Endothelial cell of umbilical vein (primary cell): ENCODE measurements around the gene MPP3.

Experiments used
- EZH2 ChIP-seq: IDR thresholded peaks from 2 replicates; pipeline ENCODE4 v1.6.1; 2012; ENCODE audit warnings: borderline replicate concordance, low read depth, mild to moderate bottlenecking, moderate library complexity, low read length, inconsistent platforms; ENCODE audit not compliant: severe bottlenecking
- POLR2A ChIP-seq: IDR thresholded peaks from 2 replicates; pipeline ENCODE4 v1.6.1; 2012; ENCODE audit warnings: low read depth, mild to moderate bottlenecking, control low read depth, low read length
- TF ChIP-seq, protein P1 (sequence below), 2 donors: IDR thresholded peaks; 1 replicate in 1 of 2; 2 replicates in 1 of 2; pipeline ENCODE4 v1.5.1; 2011; ENCODE audit warnings: low read length in 2 of 2, mild to moderate bottlenecking in 2 of 2, moderate library complexity in 2 of 2, control low read depth in 1 of 2, inconsistent platforms in 1 of 2, low read depth in 1 of 2; ENCODE audit not compliant: insufficient read depth in 1 of 2; ENCODE audit errors: extremely low read depth in 1 of 2
- TF ChIP-seq, protein P2 (sequence below): IDR thresholded peaks from 2 replicates; pipeline ENCODE4 v1.6.1; 2011; ENCODE audit not compliant: insufficient read depth, insufficient read length

DNA sequence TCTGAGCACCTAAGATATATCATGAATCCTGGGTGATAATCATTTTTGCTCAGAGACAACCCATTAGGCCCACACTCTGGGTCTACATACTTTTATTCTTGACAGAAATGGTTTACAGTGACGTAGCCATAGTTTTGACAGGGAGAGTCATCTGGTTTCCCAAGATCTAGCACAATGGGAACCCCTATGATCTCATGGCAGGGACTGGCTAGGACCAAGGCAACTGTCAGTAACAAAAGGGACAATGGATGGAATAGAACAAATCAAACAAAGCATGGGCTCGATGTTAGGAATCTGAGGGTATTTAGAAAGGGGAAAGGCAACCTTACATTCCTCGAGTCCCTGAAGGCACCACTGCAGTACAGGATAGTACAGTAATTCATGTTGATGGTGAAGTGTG, 32.2 kb downstream of the MPP3 start:
- TF ChIP-seq, protein P1, sequence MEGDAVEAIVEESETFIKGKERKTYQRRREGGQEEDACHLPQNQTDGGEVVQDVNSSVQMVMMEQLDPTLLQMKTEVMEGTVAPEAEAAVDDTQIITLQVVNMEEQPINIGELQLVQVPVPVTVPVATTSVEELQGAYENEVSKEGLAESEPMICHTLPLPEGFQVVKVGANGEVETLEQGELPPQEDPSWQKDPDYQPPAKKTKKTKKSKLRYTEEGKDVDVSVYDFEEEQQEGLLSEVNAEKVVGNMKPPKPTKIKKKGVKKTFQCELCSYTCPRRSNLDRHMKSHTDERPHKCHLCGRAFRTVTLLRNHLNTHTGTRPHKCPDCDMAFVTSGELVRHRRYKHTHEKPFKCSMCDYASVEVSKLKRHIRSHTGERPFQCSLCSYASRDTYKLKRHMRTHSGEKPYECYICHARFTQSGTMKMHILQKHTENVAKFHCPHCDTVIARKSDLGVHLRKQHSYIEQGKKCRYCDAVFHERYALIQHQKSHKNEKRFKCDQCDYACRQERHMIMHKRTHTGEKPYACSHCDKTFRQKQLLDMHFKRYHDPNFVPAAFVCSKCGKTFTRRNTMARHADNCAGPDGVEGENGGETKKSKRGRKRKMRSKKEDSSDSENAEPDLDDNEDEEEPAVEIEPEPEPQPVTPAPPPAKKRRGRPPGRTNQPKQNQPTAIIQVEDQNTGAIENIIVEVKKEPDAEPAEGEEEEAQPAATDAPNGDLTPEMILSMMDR (IDR thresholded peaks at IDR 0.05; ENCODE audit: extremely low read depth in 1 of 2, insufficient read depth in 1 of 2, low read depth in 1 of 2, low read length in 2 of 2), result no peak
- no peak for TF ChIP-seq EZH2
- TF ChIP-seq POLR2A, result no peak
- TF ChIP-seq, protein P2, sequence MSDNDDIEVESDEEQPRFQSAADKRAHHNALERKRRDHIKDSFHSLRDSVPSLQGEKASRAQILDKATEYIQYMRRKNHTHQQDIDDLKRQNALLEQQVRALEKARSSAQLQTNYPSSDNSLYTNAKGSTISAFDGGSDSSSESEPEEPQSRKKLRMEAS, result no peak
